GM12878 (cell line): ENCODE measurements around the gene KRTAP19-5.

Experiments
- BCL11A ChIP-seq: IDR thresholded peaks from 2 replicates; pipeline ENCODE4 v1.6.1; 2011; ENCODE audit warnings: low read depth, low read length
- BRCA1 ChIP-seq: IDR thresholded peaks from 2 replicates; pipeline ENCODE4 v1.6.1; 2011; ENCODE audit warnings: low read depth, low read length, improper control_type of control experiment
- CTCF ChIP-seq, 3 experiments: IDR thresholded peaks in 2 of 3; conservative IDR thresholded peaks in 1 of 3; 2 replicates each; pipeline ENCODE4 v1.5.1; 2011; ENCODE audit warnings: low read depth in 3 of 3, low read length in 3 of 3, mild to moderate bottlenecking in 3 of 3, control low read depth in 2 of 3, moderate library complexity in 2 of 3, inconsistent platforms in 1 of 3, mixed read lengths in 1 of 3; ENCODE audit not compliant: control insufficient read depth in 2 of 3, insufficient read depth in 1 of 3; ENCODE audit errors: extremely low read depth in 1 of 3
- KAT2A ChIP-seq: conservative IDR thresholded peaks from 2 replicates; pipeline ENCODE4 v1.6.1; 2011; ENCODE audit warnings: low read depth, low read length; ENCODE audit not compliant: control insufficient read depth
- MEF2A ChIP-seq: IDR thresholded peaks from 2 replicates; pipeline ENCODE4 v1.6.1; 2011; ENCODE audit warnings: low read depth, mild to moderate bottlenecking, low read length, moderate library complexity; ENCODE audit not compliant: insufficient read depth
- NBN ChIP-seq: fragments of 450-650 bp; IDR thresholded peaks from 2 replicates; pipeline ENCODE4 v1.6.1; 2016
- POLR2A ChIP-seq: IDR thresholded peaks from 2 replicates; pipeline ENCODE4 v1.6.1; 2011; ENCODE audit warnings: low read depth, mild to moderate bottlenecking, low read length
- RCOR1 ChIP-seq: conservative IDR thresholded peaks from 2 replicates; pipeline ENCODE4 v1.6.1; 2012; ENCODE audit warnings: low read depth, low read length, improper control_type of control experiment
- TAF1 ChIP-seq: IDR thresholded peaks from 2 replicates; pipeline ENCODE4 v1.6.1; 2011; ENCODE audit warnings: mild to moderate bottlenecking, low read depth, low read length, borderline replicate concordance

GRCh38 chr21:30487336-30487735, 14.6 kb downstream of the KRTAP19-5 start, which contains the start of gene KRTAP19-2:
- TF ChIP-seq CTCF (IDR thresholded peaks at IDR 0.05 in 2 of 3, conservative IDR thresholded peaks at IDR 0.05 in 1 of 3; ENCODE audit: control insufficient read depth in 2 of 3, extremely low read depth in 1 of 3, insufficient read depth in 1 of 3, low read depth in 3 of 3, low read length in 3 of 3) (no peak), KAT2A (no peak), MEF2A (no peak), TAF1 (no peak), RCOR1 (no peak), BCL11A (no peak), BRCA1 (no peak), POLR2A (no peak), NBN (no peak)
